Measurements from ENCODE around the gene HMGCS2. TPM values are rescaled to one million over a fixed set of nuclear protein-coding genes. Genes with fewer than 3 reads are reported as not detected.
A peak's percentile ranks its signal among the peaks of the same experiment; 100 is the strongest.

Gene HMGCS2
- total RNA-seq, 1 experiment from 2014 or later: not detected

DNA sequence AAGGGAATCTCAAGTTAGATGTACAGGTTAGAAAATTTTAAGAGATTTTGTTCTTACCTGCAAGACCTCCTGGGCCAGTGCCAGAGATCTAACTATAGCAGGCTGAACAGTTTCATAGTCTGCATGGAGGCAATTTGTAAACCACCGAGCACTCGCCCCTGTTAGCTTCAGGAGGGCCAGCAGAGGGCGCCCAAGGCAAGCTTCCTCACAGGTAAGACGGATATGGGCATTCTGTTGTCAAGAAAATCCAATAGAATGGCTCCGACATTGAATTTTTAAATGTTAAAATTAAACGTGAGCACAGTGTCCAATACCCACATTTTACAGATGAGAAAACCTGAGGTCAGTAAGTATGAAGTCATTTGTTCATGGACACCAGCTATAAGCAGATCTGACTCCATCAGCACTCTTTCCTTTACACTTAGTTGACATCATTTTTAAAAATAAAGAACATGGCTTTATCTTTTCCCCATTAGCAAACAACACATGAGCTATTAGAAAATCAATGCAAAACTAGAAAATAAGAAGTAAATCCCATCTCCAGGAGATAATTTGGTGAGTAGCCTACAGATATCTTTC lies 40.4 kb upstream of the HMGCS2 start:
- H3K36me3 Mint-ChIP-seq (ENCODE audit: insufficient read depth, unreplicated experiment): no peaks in the 10 kb centered on the region
- H3K4me3 Mint-ChIP-seq (ENCODE audit: low read depth, unreplicated experiment): no peak overlapping the region
- peaks cover 7% of the 10 kb centered on the region for H3K27me3 Mint-ChIP-seq (ENCODE audit: unreplicated experiment)
- DNase-seq: peak; percentile 68
- BruUV-seq (replicated peaks): no TSS peak
- CTCF ChIA-PET: interaction anchor here (0.6 to 2.1 kb wide), 4 partner anchors 61 to 97 kb away, joined by 3 to 8 read pairs (median 4); no protein-coding TSS in a partner anchor
- intact Hi-C loops (cut with micrococcal nuclease; ENCODE audit: unreplicated experiment): loop anchor here (1.0 kb wide), 1 partner anchor 65 kb away; no protein-coding TSS in a partner anchor
- H3K27ac Mint-ChIP-seq (ENCODE audit: unreplicated experiment): no peak overlapping the region
- H3K9me3 Mint-ChIP-seq (ENCODE audit: low read depth, unreplicated experiment): no peaks in the 10 kb centered on the region
- H3K4me1 Mint-ChIP-seq (ENCODE audit: low read depth, unreplicated experiment): no peaks in the 10 kb centered on the region
- TF ChIP-seq, protein P1, sequence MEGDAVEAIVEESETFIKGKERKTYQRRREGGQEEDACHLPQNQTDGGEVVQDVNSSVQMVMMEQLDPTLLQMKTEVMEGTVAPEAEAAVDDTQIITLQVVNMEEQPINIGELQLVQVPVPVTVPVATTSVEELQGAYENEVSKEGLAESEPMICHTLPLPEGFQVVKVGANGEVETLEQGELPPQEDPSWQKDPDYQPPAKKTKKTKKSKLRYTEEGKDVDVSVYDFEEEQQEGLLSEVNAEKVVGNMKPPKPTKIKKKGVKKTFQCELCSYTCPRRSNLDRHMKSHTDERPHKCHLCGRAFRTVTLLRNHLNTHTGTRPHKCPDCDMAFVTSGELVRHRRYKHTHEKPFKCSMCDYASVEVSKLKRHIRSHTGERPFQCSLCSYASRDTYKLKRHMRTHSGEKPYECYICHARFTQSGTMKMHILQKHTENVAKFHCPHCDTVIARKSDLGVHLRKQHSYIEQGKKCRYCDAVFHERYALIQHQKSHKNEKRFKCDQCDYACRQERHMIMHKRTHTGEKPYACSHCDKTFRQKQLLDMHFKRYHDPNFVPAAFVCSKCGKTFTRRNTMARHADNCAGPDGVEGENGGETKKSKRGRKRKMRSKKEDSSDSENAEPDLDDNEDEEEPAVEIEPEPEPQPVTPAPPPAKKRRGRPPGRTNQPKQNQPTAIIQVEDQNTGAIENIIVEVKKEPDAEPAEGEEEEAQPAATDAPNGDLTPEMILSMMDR (IDR thresholded peaks at IDR 0.05; ENCODE audit: unreplicated experiment): peak; percentile 63

DNA sequence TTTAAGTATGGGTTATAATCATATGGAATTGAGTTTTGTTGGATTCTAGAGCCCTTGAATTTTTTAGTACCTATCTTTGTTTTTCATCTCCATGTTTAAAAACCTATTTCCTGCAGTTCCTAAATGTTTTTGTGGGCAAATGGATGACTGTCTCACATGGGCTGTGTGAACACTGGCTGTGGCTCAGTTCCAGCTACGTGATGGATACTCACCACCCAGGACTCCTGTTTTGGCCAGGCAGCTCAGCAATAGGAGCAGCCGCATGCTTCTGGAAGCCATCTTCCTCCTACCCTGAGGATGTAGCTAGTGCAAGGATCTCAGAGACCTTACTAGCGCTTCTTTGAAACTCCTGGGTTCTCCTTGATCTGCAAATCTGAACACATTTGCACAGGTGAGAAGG lies 39.8 kb upstream of the HMGCS2 start:
- no TSS peak for BruUV-seq (replicated peaks)
- no peak for DNase-seq
- TF ChIP-seq, protein P1 (IDR thresholded peaks at IDR 0.05; ENCODE audit: unreplicated experiment): no peak
- peaks cover 7% of the 10 kb centered on the region for H3K27me3 Mint-ChIP-seq (ENCODE audit: unreplicated experiment)
- CTCF ChIA-PET: interaction anchor here (1.1 to 2.1 kb wide), 3 partner anchors 62 to 96 kb away, joined by 3 to 8 read pairs (median 5); no protein-coding TSS in a partner anchor
- H3K4me3 Mint-ChIP-seq (ENCODE audit: low read depth, unreplicated experiment): no peak overlapping the region
- no peak overlapping the region for H3K27ac Mint-ChIP-seq (ENCODE audit: unreplicated experiment)
- no peaks in the 10 kb centered on the region for H3K36me3 Mint-ChIP-seq (ENCODE audit: insufficient read depth, unreplicated experiment)
- H3K4me1 Mint-ChIP-seq (ENCODE audit: low read depth, unreplicated experiment): no peaks in the 10 kb centered on the region
- intact Hi-C loops (cut with micrococcal nuclease; ENCODE audit: unreplicated experiment): no loop called here
- H3K9me3 Mint-ChIP-seq (ENCODE audit: low read depth, unreplicated experiment): no peaks in the 10 kb centered on the region

DNA sequence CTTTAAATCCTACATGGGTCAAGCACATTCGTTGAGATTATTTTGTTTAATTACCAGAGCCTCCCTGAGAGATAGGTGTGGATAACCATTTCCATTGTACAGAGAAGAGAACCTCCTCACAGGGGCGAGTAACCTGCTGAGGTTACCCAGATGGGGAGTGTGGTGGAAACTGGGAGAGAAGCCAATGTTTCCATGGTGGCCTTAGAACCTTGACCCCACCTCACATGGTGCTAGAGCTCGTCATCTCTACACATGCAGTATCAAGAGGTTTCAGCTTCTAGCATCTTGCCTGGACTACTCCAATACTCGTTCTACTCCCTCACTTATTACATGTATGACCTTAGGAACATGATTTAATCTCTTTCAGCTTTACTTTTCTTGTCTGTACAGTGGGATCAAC lies 37.8 kb upstream of the HMGCS2 start:
- TF ChIP-seq, protein P1 (IDR thresholded peaks at IDR 0.05; ENCODE audit: unreplicated experiment): no peak
- no peak overlapping the region for H3K27ac Mint-ChIP-seq (ENCODE audit: unreplicated experiment)
- H3K4me1 Mint-ChIP-seq (ENCODE audit: low read depth, unreplicated experiment): no peaks in the 10 kb centered on the region
- no peak overlapping the region for H3K4me3 Mint-ChIP-seq (ENCODE audit: low read depth, unreplicated experiment)
- H3K27me3 Mint-ChIP-seq (ENCODE audit: unreplicated experiment): peaks cover 7% of the 10 kb centered on the region
- intact Hi-C loops (cut with micrococcal nuclease; ENCODE audit: unreplicated experiment): no loop called here
- H3K9me3 Mint-ChIP-seq (ENCODE audit: low read depth, unreplicated experiment): no peaks in the 10 kb centered on the region
- BruUV-seq (replicated peaks): no TSS peak
- DNase-seq: no peak
- CTCF ChIA-PET: no interaction called here
- H3K36me3 Mint-ChIP-seq (ENCODE audit: insufficient read depth, unreplicated experiment): no peaks in the 10 kb centered on the region

DNA sequence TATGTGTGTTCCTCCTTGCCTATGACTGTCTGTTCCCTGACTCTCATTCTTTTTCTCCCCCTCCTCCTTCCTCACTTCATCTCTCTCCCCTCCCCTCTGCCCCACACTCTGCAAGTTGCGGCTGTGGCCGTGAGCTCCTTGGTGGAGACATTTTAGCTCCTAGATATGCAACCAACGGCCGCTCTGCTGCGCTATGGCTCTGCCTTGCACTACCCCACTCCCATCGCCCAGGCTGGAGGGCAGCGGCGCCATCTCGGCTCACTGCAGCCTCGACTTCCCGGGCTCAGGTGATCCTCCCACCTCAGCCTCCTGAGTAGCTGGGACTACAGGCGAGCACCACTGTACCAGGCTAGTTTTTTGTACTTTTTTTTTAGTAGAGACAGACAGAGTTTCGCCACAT lies 37.0 kb upstream of the HMGCS2 start:
- H3K9me3 Mint-ChIP-seq (ENCODE audit: low read depth, unreplicated experiment): no peaks in the 10 kb centered on the region
- BruUV-seq (replicated peaks): no TSS peak
- TF ChIP-seq, protein P1 (IDR thresholded peaks at IDR 0.05; ENCODE audit: unreplicated experiment): no peak
- H3K4me1 Mint-ChIP-seq (ENCODE audit: low read depth, unreplicated experiment): no peaks in the 10 kb centered on the region
- CTCF ChIA-PET: no interaction called here
- H3K27ac Mint-ChIP-seq (ENCODE audit: unreplicated experiment): no peak overlapping the region
- H3K36me3 Mint-ChIP-seq (ENCODE audit: insufficient read depth, unreplicated experiment): no peaks in the 10 kb centered on the region
- H3K27me3 Mint-ChIP-seq (ENCODE audit: unreplicated experiment): peaks cover 7% of the 10 kb centered on the region
- no peak overlapping the region for H3K4me3 Mint-ChIP-seq (ENCODE audit: low read depth, unreplicated experiment)
- no peak for DNase-seq
- intact Hi-C loops (cut with micrococcal nuclease; ENCODE audit: unreplicated experiment): no loop called here
